Pulmonary artery endothelial cell (primary cell): Measurements from ENCODE around the gene TWIST1. TPM values are rescaled to one million over a fixed set of nuclear protein-coding genes. Genes with fewer than 3 reads are reported as not detected.

Experiments used
- DNase-seq: peaks from one replicate; pipeline ENCODE4 v3.0.0-alpha.2; 2011; ENCODE audit warnings: low read depth, low spot score
- total RNA-seq: library from RNA; depleted of rRNA; stranded (reverse); fragments of >200 nt; gene quantifications from 2 replicates; pipeline ENCODE4 v1.2.3, GENCODE V29; 2014

Gene TWIST1
- total RNA-seq, 1 donor from 2014 or later = 3.4 TPM

DNA sequence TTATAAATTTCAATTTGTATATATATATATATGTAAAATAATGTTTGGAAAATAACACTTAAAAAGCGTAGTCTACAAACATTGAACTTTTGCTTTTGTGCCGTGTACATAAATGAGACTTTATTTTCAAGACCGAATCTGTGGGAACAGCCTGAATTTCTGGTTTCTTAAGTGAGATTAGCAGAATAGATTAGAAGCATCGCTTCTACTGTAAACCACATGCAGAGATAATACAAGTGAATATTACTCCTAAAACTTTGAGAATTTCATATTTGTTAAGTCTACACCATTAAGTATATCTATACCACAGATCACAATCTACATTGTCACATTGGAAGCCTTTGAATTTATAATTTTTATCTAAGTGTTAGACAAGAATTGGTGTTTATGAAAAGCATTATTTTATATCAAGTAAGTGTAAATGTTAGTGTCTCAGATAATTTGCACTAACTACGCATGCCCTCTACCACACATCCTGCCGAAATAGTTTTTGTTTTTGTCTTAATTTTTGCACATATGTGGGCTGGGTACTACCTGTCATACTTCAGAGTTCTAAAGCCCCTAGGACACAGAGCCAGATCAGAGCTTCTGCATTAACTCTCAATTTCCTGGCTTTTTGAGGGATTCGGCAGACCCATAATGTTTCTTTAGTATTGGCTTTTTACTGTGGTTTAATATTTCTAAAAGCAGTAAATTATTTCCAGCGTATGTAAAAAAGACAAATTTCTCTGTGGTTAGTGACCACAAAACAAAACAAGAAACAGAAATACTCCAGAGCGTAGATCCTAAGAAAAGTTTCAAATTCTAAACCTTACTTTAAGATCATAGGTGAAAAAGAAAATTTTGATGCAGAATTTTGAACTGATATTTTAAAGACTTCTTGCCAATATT lies 20.0 kb downstream of the TWIST1 start:
- DNase-seq = no peak

DNA sequence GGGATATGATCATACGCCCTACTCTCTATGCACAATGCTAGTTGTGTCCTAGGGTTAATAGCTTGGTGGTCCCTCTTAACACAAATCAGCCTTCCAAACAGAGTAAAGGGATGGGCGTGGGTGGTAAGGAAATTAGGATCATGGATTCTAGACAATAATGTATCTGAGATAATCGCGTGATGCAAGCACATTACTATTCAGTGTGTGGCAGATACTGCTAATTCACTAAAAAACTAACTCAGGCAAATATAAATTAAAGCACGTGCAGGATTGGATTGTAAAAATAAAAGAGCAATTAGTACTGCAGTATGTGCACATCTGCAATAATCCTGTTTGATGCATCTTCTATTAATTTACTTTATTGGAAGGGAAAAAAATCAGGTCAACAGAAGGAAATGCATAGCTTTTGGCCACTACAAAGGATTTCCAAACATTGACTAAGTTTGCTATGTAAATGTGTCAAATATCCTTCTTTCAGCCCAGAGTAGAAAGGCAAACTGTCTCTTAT lies 22.0 kb downstream of the TWIST1 start:
- DNase-seq = no peak

GRCh38 chr7:19094598-19095352 lies 22.7 kb downstream of the TWIST1 start:
- DNase-seq = no peak

- DNase-seq = no peak
Measured at GRCh38 chr7:19094138-19094537, 23.3 kb downstream of the TWIST1 start.

- no peak for DNase-seq
Measured at GRCh38 chr7:19091550-19092200, 25.8 kb downstream of the TWIST1 start.

GRCh38 chr7:19090526-19090925 lies 26.9 kb downstream of the TWIST1 start:
- no peak for DNase-seq

DNA sequence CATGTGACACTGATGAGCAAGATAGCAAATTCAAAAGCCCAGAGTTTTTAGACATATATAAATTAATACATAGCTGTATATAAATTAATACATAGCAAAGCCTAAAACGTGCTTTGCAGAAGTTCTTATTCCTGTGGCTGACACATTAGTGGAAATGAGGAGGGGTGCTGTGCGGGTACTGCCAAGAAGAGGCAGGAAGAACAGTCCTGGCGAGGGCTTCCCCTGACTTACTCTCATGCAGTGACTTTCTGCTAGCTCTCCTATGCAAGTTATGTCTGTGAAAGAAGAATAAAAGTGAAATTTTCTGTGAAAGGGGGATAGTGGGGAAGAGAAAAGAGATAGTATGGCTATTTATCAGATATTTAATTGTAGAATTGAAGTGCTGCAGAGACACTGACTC lies 27.6 kb downstream of the TWIST1 start:
- DNase-seq = no peak

GRCh38 chr7:19089378-19089777 lies 28.1 kb downstream of the TWIST1 start:
- DNase-seq = no peak

DNA sequence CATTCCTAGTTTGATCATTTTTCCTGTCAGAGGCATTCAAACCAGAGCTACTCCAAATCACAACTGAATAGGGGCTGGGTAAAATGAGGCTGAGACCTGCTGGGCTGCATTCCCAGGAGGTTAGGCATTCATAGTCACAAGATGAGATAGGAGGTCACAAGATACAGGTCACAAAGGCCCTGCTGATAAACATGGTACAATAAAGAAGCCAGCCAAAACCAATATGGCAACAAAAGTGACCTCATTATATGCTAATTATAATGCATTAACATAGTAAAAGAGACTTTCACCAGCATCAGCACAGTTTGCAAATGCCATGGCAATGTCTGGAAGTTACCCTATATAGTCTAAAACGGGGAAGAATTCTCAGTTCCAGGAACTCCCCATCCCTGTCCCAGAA lies 37.3 kb downstream of the TWIST1 start:
- DNase-seq = no peak

GRCh38 chr7:19079066-19079465 lies 38.4 kb downstream of the TWIST1 start:
- no peak for DNase-seq

GRCh38 chr7:19069842-19070241 lies 47.6 kb downstream of the TWIST1 start:
- no peak for DNase-seq

DNA sequence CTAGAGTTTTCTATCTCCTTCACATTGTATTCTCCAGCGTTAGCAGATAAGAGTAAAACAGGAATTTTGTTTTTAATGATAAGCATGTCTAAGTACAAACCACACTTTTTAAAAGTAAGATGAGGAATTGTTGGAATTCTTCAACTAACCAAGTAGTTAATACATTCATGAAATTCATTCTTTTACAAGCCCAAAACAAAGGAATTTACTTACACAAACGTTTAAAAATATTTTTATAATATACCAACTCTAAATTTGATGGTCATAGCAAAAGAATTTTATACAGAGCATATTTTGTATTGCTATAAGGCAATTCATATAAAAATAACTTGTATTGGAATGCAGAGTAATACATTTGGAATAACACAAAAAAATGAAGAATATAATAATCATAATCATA lies 51.3 kb downstream of the TWIST1 start:
- DNase-seq = no peak

Other genes starting within 250 kb of the TWIST1 start
- not detected in 2 replicates for gene FERD3L, start 27.8 kb upstream of the TWIST1 start, total RNA-seq